Loucy (cell line): Measurements from ENCODE around the gene RLF.

Source experiments
- EZH2phosphoT487 ChIP-seq: fragments of 200-600 bp; IDR thresholded peaks from 2 replicates; pipeline ENCODE4 v1.6.1; 2018; ENCODE audit warnings: antibody characterized with exemption, mild to moderate bottlenecking, moderate library complexity, borderline replicate concordance
- TF ChIP-seq, protein P1 (sequence below): fragments of 200-600 bp; sonication (generic); conservative IDR thresholded peaks from 2 replicates; pipeline ENCODE4 v1.5.1; 2014; ENCODE audit warnings: mild to moderate bottlenecking, antibody characterized with exemption, low read length

DNA sequence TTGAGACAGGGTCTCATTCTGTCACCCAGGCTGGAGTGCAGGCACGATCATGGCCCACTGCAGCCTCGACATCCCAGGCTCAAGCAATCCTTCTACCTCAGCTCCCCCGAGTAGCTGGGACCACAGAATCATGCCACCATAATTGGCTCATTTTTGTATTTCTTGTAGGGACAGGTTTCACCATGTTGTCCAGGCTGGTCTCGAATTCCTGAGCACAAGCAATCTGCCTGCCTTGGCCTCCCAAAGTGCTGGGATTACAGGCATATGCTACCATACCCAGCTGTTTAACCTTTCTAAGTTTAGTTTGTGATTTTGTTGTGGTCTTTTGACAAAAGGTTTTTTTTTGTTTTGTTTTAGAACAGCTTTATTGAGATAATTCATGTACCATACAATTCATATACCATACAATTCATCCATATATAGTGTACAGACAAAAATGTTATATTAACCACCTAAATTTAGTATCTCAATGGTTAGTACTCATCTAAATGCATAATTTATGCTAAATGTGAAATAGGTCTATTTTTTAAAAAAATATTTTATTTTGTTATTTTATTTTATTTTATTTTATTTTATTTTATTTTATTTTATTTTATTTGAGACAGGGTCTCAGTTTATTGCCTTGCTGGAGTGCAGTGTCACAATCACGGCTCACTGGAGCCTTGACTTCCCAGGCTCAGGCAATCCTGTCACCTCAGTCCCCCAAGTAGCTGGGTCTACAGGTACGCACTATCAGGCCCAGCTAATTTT is 105.8 kb downstream of the RLF start:
- TF ChIP-seq, protein P1, sequence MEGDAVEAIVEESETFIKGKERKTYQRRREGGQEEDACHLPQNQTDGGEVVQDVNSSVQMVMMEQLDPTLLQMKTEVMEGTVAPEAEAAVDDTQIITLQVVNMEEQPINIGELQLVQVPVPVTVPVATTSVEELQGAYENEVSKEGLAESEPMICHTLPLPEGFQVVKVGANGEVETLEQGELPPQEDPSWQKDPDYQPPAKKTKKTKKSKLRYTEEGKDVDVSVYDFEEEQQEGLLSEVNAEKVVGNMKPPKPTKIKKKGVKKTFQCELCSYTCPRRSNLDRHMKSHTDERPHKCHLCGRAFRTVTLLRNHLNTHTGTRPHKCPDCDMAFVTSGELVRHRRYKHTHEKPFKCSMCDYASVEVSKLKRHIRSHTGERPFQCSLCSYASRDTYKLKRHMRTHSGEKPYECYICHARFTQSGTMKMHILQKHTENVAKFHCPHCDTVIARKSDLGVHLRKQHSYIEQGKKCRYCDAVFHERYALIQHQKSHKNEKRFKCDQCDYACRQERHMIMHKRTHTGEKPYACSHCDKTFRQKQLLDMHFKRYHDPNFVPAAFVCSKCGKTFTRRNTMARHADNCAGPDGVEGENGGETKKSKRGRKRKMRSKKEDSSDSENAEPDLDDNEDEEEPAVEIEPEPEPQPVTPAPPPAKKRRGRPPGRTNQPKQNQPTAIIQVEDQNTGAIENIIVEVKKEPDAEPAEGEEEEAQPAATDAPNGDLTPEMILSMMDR: no peak
- TF ChIP-seq EZH2phosphoT487: no peak
